Smooth muscle cell of the brain vasculature (primary cell): ENCODE data around the gene DCC.
"Not testable (repeated sequence)": the region's sequence is repeated elsewhere in the genome, so short reads cannot be mapped to it uniquely, and the experiment has no call there.

Experiments used
- DNase-seq: peaks from one replicate; pipeline ENCODE4 v3.0.0-alpha.2; 2012; ENCODE audit warnings: low read depth, low spot score

DCC gene

DNA sequence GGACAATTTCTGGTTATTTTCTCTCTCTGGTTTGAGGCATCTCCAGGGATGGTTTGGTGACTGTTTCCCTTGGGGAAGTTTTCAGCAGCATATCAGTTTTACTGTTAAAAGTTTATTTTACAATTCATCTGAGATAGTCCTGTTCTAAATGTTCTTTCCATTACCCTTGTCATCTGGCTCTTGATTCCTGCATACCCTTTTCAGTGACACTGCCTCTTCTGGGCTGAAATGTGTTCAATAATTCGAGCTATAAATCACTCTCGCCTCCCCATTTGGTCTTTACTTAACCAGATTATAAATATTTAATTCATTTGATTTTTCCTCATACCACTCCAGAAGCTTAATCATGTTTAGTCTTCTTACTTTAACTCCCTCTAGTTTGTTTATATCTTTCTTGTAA, 9.5 kb downstream of the DCC start:
- DNase-seq = no peak

- no peak for DNase-seq
Measured at GRCh38 chr18:52352920-52353319, 12.9 kb downstream of the DCC start.

DNA sequence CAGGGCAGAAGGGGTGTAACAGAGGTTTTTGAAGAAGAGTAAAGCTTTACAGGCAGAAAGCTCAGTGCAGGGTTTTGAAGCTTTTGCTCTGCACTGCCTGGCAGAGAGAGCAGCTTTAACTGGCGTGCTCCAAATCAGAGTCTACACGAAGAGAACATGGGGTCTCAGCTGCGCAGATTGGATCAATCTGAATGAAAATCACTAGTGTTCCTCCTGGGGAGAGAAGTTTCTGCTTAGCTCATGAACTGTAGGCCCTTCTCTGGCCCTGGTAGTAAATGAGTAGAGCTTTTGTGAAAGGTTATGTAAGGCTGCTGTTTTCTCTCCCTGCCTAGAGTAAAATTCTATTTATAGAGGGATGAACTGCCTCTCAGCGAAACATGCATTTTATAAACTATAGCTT, 13.6 kb downstream of the DCC start:
- DNase-seq = no peak

GRCh38 chr18:52363861-52364260, 23.9 kb downstream of the DCC start:
- DNase-seq = no peak

DNA sequence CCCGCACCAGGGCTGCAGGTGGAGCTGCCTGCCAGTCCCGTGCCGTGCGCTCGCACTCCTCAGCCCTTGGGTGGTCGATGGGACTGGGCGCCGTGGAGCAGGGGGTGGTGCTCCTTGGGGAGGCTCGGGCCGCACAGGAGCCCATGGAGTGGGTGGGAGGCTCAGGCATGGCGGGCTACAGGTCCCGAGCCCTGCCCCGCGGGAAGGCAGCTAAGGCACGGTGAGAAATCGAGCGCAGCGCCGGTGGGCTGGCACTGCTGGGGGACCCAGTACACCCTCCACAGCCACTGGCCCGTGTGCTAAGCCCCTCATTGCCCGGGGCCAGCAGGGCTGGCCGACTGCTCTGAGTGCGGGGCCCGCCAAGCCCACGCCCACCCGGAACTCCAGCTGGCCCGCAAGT, 26.9 kb downstream of the DCC start:
- DNase-seq = not testable (repeated sequence)

- no peak for DNase-seq
Measured at GRCh38 chr18:52367953-52368742, 28.2 kb downstream of the DCC start.

DNA sequence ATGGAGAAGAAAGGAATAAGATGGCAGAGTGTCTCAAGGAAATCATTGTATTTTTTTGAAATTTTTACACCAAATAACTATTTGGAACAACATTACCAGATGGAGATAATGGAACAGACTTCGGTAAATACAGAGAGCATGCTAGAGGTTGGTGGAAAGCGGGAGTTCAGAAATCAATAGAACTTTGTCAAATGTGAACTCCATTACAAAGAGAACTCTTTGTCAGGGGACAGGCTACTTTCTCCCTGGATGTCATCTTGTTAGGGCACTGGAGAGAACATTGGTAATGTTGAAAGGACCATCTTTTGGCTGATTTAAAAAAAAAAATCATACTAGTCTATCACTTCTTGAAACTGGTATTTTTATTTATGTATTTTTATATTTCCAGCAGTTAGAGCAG, 30.8 kb downstream of the DCC start:
- no peak for DNase-seq

DNA sequence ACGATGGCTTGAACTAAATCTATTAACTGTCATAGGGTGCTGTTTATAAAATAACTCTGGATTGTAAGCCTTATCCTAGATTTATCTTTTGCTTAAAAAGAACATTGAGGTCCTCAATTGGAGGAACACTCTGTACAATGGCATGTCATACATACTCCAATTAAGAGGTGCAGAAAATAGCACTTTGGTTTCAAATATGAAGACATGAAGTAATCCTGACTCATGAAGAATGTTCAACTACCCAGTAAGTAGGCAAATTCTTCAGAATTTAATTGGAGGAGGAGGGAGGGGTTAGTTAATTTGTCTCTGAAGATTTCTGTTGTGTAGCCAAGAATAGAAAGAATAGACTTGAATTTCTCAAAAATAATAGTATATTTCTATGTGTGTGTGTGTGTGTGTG, 36.1 kb downstream of the DCC start:
- DNase-seq = no peak

DNA sequence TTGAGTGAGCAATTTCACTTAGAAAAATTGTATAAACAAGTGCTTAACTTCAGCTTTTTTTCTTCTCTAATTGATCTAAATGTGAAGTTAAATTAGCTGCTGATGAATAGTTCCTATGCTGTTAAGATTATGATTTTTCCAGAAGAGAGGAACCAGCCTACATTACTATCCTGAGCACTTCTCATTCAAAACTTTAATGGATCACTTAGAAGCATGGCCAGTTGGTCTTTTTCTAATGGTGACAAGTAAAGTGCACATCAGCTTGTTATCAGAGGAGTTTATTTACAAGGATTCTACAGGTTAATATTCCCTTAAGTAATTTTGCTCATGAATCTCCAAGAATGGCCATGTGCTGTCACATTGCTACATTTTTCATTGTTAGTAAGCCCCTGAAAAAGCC, 37.1 kb downstream of the DCC start:
- no peak for DNase-seq

- DNase-seq = no peak
Measured at GRCh38 chr18:52386306-52386705, 46.3 kb downstream of the DCC start.

- DNase-seq = no peak
Measured at GRCh38 chr18:52387175-52387574, 47.2 kb downstream of the DCC start.

DNA sequence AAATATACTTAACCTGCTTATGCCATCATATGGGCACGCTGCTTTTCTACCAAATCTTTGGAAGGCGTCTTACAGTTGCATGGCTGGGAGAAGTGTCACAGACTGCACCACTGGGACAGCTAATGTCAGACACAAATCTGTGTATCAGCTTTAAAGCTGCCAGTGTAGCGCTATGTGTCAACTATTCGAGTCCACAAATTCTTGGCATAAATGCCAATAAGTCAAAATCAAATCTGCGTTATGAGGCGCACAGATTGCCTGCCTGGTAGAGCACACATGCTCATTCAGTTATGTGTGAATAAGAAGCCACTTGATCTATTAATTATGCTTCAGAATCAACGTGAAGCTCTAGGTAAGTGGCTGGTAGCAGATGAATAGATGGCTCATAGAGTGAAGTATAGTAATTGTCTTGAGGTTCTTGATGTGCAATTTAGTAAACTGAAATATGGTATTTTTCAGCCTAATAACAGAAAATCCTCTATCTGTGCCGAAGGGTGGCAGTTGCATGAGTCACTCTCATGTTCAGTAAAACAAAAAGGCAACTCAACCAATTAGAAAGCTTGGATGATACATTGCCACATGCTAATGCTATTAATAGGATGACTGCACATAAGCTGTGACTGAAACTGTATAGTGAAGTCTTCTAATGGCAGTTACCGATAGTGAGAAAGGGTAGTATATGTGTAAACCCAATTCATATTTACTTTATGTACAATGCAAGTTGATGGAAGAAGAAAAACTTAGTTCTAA, 52.0 kb downstream of the DCC start:
- no peak for DNase-seq

DNA sequence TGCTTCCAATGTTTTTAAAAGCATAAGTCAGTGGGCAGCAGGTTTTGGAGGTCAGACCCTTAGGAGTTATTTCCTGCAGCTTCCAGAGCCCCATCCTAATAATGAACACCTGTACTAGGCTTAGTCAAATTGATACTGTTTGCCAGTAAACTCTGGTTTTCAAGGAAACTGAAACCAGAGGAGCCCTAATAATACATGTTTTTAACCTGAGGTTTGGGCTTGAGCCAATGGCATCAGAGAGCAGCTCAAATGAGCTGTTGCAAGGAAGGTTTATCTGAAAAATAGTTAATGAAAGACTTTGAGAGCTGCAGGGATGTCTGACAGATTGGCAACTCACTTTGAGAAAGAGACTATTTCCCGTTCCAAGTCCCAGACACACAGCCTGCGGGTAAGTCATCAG, 54.6 kb downstream of the DCC start:
- no peak for DNase-seq

GRCh38 chr18:52395146-52395852, 55.3 kb downstream of the DCC start:
- DNase-seq = no peak

DNA sequence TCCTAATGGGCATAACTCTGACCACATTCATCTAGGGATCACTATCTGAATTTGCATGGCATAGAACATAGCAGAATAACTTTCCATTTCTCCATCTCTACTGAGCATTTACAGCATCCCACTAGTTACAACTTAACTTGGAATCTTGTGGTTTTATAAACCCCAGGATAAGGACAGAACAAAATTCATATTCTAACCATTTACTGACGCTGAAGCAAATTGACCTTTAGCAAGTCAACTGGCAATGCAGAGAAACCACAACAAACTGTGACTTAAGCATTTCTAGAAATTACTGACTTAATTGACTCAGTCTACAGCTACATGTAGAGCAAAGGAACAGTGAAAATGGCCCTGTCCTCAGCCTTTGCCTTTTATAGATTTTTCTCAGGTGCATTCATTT, 61.2 kb downstream of the DCC start:
- DNase-seq = no peak

- no peak for DNase-seq
Measured at GRCh38 chr18:52402814-52403213, 62.8 kb downstream of the DCC start.

DNA sequence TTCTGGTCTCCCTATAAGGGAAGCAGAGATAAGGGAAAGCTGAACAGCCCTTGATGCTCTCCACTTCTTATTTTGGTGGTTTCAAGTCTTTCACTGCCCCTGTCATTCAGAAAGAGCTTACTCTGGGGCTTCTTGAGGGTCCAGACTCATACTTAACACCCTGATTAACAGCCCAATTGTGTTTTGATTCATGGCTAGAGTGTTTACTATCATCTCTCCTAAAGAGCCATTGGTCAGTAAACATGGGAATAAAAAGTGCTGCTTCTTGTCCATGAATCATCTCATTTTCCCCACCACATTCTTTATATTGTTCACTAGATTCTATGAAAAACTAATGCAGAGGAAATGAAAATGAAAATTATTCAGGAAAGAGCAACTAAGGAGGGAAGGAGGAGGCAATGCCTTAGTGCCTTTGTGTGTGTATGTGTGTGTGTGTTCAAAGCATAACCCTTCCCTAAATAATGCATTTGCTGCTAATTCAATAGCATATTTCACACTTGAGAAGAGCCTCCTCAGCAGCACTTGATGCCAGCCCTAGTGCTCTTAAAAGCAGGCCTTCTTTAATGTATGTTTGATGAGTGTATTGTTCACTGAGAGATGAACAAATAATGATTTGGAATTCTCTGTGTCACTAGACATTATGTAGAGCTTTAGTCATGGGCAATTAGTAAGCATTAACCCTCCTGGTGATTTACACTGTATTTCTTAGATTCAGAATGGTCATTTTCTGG, 63.5 kb downstream of the DCC start:
- DNase-seq = no peak

DNA sequence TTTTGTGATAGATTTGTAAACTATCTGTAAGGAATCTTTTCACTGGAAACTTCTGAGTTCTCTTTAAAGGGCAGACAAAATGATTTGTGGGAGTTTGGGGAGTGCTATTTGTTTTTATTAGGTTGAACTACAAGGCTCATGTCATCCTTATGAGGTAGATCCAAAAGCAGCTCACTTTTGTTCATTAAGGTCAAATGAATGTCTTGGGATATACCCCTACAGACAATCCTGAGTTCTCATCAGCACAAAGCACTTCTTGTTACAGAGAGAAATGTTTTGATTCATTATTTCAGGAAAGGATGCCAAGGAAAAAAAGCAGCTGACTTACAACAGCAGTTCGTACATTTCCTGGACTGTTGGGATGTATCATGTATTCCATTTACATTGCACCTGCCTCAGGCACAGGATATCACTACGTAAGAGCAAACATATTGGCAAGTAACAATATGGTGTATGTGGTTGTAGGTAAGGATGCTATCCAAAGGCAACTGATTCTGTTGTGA, 68.9 kb downstream of the DCC start:
- no peak for DNase-seq

DNA sequence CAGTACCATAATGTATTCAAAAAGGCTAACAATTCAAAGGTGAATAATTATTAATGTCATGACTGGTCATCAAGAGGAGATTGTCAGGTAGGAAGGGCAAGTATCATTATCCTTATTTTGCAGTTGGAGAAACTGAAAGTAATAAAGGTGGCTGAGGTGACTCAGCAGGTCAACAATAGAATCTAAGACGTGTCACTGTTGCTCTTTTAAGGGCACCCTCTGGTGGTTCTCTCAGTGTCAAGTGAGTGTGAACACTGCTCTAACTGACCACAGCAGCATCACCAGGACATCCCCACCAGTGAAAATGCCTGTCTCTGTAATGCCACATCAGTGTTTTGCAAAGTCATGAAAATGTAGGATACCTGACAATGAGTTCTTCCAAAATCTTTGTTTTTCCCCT, 69.7 kb downstream of the DCC start:
- no peak for DNase-seq

DNA sequence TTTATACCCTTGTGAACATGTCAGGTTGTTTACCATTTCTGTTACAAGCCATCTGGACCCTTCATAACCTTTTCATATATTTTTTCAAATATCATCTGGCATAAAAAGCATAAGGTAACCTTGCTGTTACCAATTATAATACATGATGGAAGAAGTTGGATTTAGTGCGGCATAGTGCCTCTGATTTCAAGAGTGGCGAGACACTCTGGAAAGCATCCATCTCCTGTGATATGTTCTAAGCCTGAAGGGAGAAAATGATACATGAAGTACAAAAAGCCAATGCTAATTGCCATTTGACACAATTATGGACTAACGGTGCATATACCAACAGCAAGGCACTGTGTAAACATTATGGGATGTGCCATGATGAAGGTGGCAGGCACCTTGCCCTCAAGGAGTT, 75.1 kb downstream of the DCC start:
- DNase-seq = no peak

DNA sequence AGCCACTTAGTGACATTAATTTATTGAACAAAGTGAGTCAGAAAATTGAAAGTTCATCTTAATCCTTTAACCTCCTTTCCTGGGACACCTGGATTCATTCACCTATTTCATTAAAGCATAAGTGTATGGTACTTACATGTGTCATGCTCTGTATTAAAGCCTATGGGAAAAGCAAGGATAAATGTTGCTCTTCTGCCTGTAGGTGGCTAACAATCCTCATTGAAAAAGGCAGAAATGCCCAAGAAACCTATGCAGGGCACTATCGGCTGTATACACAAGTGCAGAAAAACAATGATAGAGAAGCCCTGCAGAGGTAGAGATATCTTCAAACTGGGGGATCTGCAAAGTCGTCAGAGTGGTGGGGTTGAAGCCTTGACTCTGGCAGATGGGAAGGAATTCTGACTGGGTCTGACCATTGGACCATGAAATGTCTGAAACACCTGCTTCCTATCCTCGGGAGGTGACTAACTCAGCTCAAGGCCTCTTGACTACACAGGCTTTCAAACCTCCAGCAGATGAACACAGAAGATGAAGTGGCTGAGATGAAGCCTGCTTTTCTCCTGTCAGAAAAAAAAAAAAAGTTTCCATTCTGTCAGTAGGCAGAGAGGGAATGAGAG, 83.1 kb downstream of the DCC start:
- no peak for DNase-seq
